ENCODE measurements around the gene LYRM2. TPM values are rescaled to one million over a fixed set of nuclear protein-coding genes. Genes with fewer than 3 reads are reported as not detected.

The LYRM2 gene
- total RNA-seq, 4 donors from 2014 or later = 18.3 to 33.4 (median 21.9) TPM

- Histone ChIP-seq H3K27me3 (no peaks in the 10 kb centered on the region), H3K4me3 (no peak overlapping the region), H3K27ac (no peak overlapping the region), H3K4me1 (peaks cover 0 to 9% (median 0%) of the 10 kb centered on the region in 3 donors), H3K36me3 (peaks cover 8 to 100% of the 10 kb centered on the region in 2 donors), H3K9me3 (no peaks in the 10 kb centered on the region)
- WGBS, 2 donors (ENCODE audit: low coverage in 1 of 2) = 23 to 37% methylated on average over 3 to 7 of the region's 7 CpGs
- no peak for ATAC-seq
- TF ChIP-seq POLR2A (IDR thresholded peaks at IDR 0.05) (no peak), POLR2AphosphoS5 (IDR thresholded peaks at IDR 0.05) (no peak), EP300 (IDR thresholded peaks at IDR 0.05) (no peak), CTCF (IDR thresholded peaks at IDR 0.05) (no peak)
Observed at GRCh38 chr6:89675949-89676748, 37.6 kb upstream of the LYRM2 start.

GRCh38 chr6:89670935-89671565, 32.5 kb upstream of the LYRM2 start:
- H3K9me3 ChIP-seq = no peaks in the 10 kb centered on the region
- H3K4me1 ChIP-seq = peaks cover 0 to 3% (median 0%) of the 10 kb centered on the region in 3 donors
- TF ChIP-seq POLR2AphosphoS5 (IDR thresholded peaks at IDR 0.05) (no peak), POLR2A (IDR thresholded peaks at IDR 0.05) (no peak), CTCF (IDR thresholded peaks at IDR 0.05) (no peak), EP300 (IDR thresholded peaks at IDR 0.05) (no peak)
- no peak overlapping the region for H3K4me3 ChIP-seq
- H3K36me3 ChIP-seq = peaks cover 8 to 86% of the 10 kb centered on the region in 2 donors
- H3K27ac ChIP-seq = no peak overlapping the region
- WGBS, 2 donors (ENCODE audit: low coverage in 1 of 2) = 88 to 91% methylated on average over 6 to 7 of the region's 7 CpGs
- no peak for ATAC-seq
- H3K27me3 ChIP-seq = no peaks in the 10 kb centered on the region

GRCh38 chr6:89669002-89669401, 30.5 kb upstream of the LYRM2 start:
- no peak for TF ChIP-seq POLR2AphosphoS5 (IDR thresholded peaks at IDR 0.05)
- TF ChIP-seq EP300 (IDR thresholded peaks at IDR 0.05) = no peak
- no peak for TF ChIP-seq CTCF (IDR thresholded peaks at IDR 0.05)
- TF ChIP-seq POLR2A (IDR thresholded peaks at IDR 0.05) = no peak
- WGBS, 2 donors (ENCODE audit: low coverage in 1 of 2) = 37 to 48% methylated on average over 6 of the region's 6 CpGs
- H3K4me3 ChIP-seq = no peak overlapping the region
- no peak for ATAC-seq
- H3K4me1 ChIP-seq = no peaks in the 10 kb centered on the region
- peaks cover 8 to 85% of the 10 kb centered on the region in 2 donors for H3K36me3 ChIP-seq
- H3K9me3 ChIP-seq = no peaks in the 10 kb centered on the region
- H3K27ac ChIP-seq = no peak overlapping the region
- no peaks in the 10 kb centered on the region for H3K27me3 ChIP-seq

- Histone ChIP-seq H3K27me3 (no peaks in the 10 kb centered on the region), H3K4me1 (no peaks in the 10 kb centered on the region), H3K4me3 (no peak overlapping the region), H3K27ac (no peak overlapping the region), H3K36me3 (peaks cover 5 to 85% of the 10 kb centered on the region in 2 donors), H3K9me3 (no peaks in the 10 kb centered on the region)
- no peak for TF ChIP-seq EP300 (IDR thresholded peaks at IDR 0.05)
- TF ChIP-seq POLR2AphosphoS5 (IDR thresholded peaks at IDR 0.05) = no peak
- TF ChIP-seq CTCF (IDR thresholded peaks at IDR 0.05) = no peak
- TF ChIP-seq POLR2A (IDR thresholded peaks at IDR 0.05) = no peak
- WGBS, 2 donors (ENCODE audit: low coverage in 1 of 2) = 77 to 79% methylated on average over 5 of the region's 5 CpGs
- no peak for ATAC-seq
Observed at GRCh38 chr6:89667872-89668556, 29.5 kb upstream of the LYRM2 start.
